ENCODE measurements around the gene CYP39A1. TPM values are rescaled to one million over a fixed set of nuclear protein-coding genes. Genes with fewer than 3 reads are reported as not detected.

Gene CYP39A1
- total RNA-seq, 2 experiments from 2014 or later = not detected

DNA sequence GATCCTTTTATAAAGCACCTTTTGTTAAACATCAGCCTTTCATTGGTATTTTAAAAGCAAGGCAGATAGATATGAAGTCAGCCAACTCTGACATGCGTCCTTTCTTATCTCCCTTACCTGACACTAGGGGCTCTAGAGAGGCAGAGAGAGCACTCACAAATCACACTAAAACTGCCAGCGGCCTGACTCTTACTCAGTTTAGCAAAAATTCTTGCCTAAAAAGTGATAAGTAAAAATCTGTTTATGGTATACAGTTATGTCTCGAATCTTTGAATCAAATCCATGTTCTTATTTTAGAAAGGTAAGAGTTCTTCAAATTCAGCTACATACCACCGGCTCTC, 24.7 kb upstream of the CYP39A1 start:
- Mint-ChIP-seq H3K36me3 (ENCODE audit: low read depth) (no peaks in the 10 kb centered on the region), H3K9me3 (no peaks in the 10 kb centered on the region), H3K27ac (no peak overlapping the region), H3K4me3 (no peak overlapping the region), H3K27me3 (peaks cover 6% of the 10 kb centered on the region), H3K4me1 (ENCODE audit: low read depth) (no peaks in the 10 kb centered on the region)
- H3K27me3 ChIP-seq (ENCODE audit: control insufficient read depth in 1 of 2, insufficient read depth in 2 of 2, low read length in 2 of 2) = peaks cover 0 to 14% of the 10 kb centered on the region in 2 experiments
- TF ChIP-seq, protein P1, sequence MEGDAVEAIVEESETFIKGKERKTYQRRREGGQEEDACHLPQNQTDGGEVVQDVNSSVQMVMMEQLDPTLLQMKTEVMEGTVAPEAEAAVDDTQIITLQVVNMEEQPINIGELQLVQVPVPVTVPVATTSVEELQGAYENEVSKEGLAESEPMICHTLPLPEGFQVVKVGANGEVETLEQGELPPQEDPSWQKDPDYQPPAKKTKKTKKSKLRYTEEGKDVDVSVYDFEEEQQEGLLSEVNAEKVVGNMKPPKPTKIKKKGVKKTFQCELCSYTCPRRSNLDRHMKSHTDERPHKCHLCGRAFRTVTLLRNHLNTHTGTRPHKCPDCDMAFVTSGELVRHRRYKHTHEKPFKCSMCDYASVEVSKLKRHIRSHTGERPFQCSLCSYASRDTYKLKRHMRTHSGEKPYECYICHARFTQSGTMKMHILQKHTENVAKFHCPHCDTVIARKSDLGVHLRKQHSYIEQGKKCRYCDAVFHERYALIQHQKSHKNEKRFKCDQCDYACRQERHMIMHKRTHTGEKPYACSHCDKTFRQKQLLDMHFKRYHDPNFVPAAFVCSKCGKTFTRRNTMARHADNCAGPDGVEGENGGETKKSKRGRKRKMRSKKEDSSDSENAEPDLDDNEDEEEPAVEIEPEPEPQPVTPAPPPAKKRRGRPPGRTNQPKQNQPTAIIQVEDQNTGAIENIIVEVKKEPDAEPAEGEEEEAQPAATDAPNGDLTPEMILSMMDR (IDR thresholded peaks at IDR 0.05) = no peak
- intact Hi-C loops (cut with DNase I, micrococcal nuclease) = no loop called here
- no peaks in the 10 kb centered on the region for H3K9me3 ChIP-seq (ENCODE audit: control insufficient read depth in 1 of 2, insufficient read depth in 1 of 2, low read length in 2 of 2)
- no peak for ATAC-seq (ENCODE audit: poor library complexity)
- ChIA-PET POLR2A (interaction anchor here (0.6 kb wide), 1 partner anchor 115 kb away, joined by 3 read pairs; no protein-coding TSS in a partner anchor), CTCF (no interaction called here)
- DNase-seq = no peak
- H3K4me1 ChIP-seq (ENCODE audit: insufficient read depth, low read length) = no peaks in the 10 kb centered on the region
- H3K27ac ChIP-seq (ENCODE audit: low read depth in 1 of 2, low read length in 2 of 2) = no peak overlapping the region
- H3K4me3 ChIP-seq (ENCODE audit: low read length) = no peak overlapping the region
- H3K36me3 ChIP-seq (ENCODE audit: insufficient read depth, low read length) = no peaks in the 10 kb centered on the region

DNA sequence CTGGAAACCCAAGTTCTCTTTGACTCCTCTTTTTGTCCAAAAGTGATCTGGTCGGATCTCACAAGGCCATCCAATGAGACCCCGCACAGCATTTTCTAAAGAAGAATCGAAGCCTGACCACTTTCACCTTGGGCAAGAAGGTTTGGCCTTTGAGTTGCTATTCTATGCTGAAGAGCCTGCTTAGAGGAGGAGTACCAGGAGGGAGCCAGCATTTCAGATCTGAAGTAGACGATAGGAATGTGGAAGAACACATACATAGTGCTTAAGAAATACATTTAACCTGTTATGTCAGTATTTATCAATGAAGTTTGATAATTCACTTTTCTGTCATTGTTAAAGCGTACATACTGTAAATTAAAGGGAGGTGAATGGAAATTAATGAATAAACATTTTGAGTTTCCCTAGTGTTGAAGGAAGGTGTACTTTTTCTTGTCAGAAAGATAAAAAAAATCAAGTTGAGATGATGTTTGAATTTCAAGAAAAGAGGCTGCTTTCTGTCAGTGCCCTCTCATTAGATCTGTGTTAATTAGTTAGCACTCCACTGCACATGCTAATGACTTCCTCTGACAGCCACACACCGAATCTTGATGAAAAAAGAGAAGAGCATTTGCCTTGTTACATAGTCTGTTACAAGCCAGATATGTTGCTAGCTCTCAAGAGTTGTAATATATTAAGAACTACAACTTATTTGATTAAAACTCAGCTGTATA, 24.1 kb upstream of the CYP39A1 start:
- Mint-ChIP-seq H3K4me3 (no peak overlapping the region), H3K27me3 (peaks cover 5% of the 10 kb centered on the region), H3K36me3 (ENCODE audit: low read depth) (no peaks in the 10 kb centered on the region), H3K4me1 (ENCODE audit: low read depth) (no peaks in the 10 kb centered on the region), H3K9me3 (no peaks in the 10 kb centered on the region), H3K27ac (no peak overlapping the region)
- intact Hi-C loops (cut with DNase I, micrococcal nuclease) = no loop called here
- DNase-seq (no peak), ATAC-seq (ENCODE audit: poor library complexity) (no peak)
- Histone ChIP-seq H3K9me3 (ENCODE audit: control insufficient read depth in 1 of 2, insufficient read depth in 1 of 2, low read length in 2 of 2) (no peaks in the 10 kb centered on the region), H3K4me1 (ENCODE audit: insufficient read depth, low read length) (no peaks in the 10 kb centered on the region), H3K4me3 (ENCODE audit: low read length) (no peak overlapping the region), H3K27me3 (ENCODE audit: control insufficient read depth in 1 of 2, insufficient read depth in 2 of 2, low read length in 2 of 2) (peaks cover 0 to 14% of the 10 kb centered on the region in 2 experiments), H3K36me3 (ENCODE audit: insufficient read depth, low read length) (no peaks in the 10 kb centered on the region), H3K27ac (ENCODE audit: low read depth in 1 of 2, low read length in 2 of 2) (no peak overlapping the region)
- ChIA-PET POLR2A (interaction anchor here (0.6 kb wide), 1 partner anchor 114 kb away, joined by 3 read pairs; no protein-coding TSS in a partner anchor), CTCF (no interaction called here)
- TF ChIP-seq, protein P1 (IDR thresholded peaks at IDR 0.05) = no peak

DNA sequence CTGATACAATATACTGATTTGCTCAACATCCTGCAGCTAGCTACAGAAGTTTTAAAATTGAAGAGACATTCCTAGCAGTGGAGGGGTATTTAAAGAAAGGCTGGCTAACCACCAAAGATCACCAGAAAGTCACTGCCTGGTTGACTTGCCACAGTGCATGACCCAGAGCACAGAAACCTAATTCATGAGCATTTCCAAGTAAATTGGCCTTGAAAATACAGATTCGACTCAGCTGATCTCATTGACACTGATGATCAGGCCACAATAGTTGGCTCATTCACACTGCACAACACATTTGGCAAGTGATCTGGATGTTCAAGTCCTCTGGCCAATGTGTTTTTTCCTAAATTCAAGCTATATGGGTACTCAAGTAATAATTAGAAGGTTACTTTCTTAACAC, 21.8 kb upstream of the CYP39A1 start:
- H3K27me3 ChIP-seq (ENCODE audit: control insufficient read depth in 1 of 2, insufficient read depth in 2 of 2, low read length in 2 of 2) = peaks cover 0 to 5% of the 10 kb centered on the region in 2 experiments
- ChIA-PET POLR2A (interaction anchor here (0.8 kb wide), 1 partner anchor 20 kb away, joined by 4 read pairs; no protein-coding TSS in a partner anchor), CTCF (interaction anchor here (1.9 kb wide), 1 partner anchor 164 kb away, joined by 4 read pairs; no protein-coding TSS in a partner anchor)
- DNase-seq = no peak
- ATAC-seq (ENCODE audit: poor library complexity) = no peak
- TF ChIP-seq, protein P1 (IDR thresholded peaks at IDR 0.05) = no peak
- H3K36me3 ChIP-seq (ENCODE audit: insufficient read depth, low read length) = no peaks in the 10 kb centered on the region
- no peak overlapping the region for H3K4me3 ChIP-seq (ENCODE audit: low read length)
- intact Hi-C loops (cut with DNase I, micrococcal nuclease) = no loop called here
- no peak overlapping the region for H3K27ac ChIP-seq (ENCODE audit: low read depth in 1 of 2, low read length in 2 of 2)
- H3K9me3 ChIP-seq (ENCODE audit: control insufficient read depth in 1 of 2, insufficient read depth in 1 of 2, low read length in 2 of 2) = no peaks in the 10 kb centered on the region
- Mint-ChIP-seq H3K36me3 (ENCODE audit: low read depth) (no peaks in the 10 kb centered on the region), H3K4me1 (ENCODE audit: low read depth) (no peaks in the 10 kb centered on the region), H3K4me3 (no peak overlapping the region), H3K9me3 (no peaks in the 10 kb centered on the region), H3K27ac (no peak overlapping the region), H3K27me3 (no peaks in the 10 kb centered on the region)
- H3K4me1 ChIP-seq (ENCODE audit: insufficient read depth, low read length) = no peaks in the 10 kb centered on the region
